ENCODE data around the gene NAALADL2.

- TF ChIP-seq, protein P1, sequence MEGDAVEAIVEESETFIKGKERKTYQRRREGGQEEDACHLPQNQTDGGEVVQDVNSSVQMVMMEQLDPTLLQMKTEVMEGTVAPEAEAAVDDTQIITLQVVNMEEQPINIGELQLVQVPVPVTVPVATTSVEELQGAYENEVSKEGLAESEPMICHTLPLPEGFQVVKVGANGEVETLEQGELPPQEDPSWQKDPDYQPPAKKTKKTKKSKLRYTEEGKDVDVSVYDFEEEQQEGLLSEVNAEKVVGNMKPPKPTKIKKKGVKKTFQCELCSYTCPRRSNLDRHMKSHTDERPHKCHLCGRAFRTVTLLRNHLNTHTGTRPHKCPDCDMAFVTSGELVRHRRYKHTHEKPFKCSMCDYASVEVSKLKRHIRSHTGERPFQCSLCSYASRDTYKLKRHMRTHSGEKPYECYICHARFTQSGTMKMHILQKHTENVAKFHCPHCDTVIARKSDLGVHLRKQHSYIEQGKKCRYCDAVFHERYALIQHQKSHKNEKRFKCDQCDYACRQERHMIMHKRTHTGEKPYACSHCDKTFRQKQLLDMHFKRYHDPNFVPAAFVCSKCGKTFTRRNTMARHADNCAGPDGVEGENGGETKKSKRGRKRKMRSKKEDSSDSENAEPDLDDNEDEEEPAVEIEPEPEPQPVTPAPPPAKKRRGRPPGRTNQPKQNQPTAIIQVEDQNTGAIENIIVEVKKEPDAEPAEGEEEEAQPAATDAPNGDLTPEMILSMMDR (IDR thresholded peaks at IDR 0.05; ENCODE audit: borderline replicate concordance, extremely low read depth, low read length, poor library complexity, severe bottlenecking), result no peak
- no peak for TF ChIP-seq EZH2 (IDR thresholded peaks at IDR 0.05; ENCODE audit: borderline replicate concordance, low read depth, low read length, severe bottlenecking)
Measured at GRCh38 chr3:175077216-175077615, 218.1 kb downstream of the NAALADL2 start.

Measured in DND-41 (cell line).